ENCODE measurements around the gene ARL4D.

- TF ChIP-seq CTCF (IDR thresholded peaks at IDR 0.05; ENCODE audit: insufficient read depth, low read depth, low read length) (no peak), EZH2 (IDR thresholded peaks at IDR 0.05; ENCODE audit: insufficient read depth, low read length) (no peak)
These were observed 32.3 kb downstream of the ARL4D start for GRCh38 chr17:43430936-43431713.
